Measurements from ENCODE around the gene OR5K3.
"Not testable (repeated sequence)": the region's sequence is repeated elsewhere in the genome, so short reads cannot be mapped to it uniquely, and the experiment has no call there.

Gene OR5K3

GRCh38 chr3:98390366-98390765, at the start of gene OR5K3:
Gene OR5K3, plus strand, starts transcription at chr3:98390666. Its CDS starts 0 bp downstream, at chr3:98390666.
- DNase-seq = no peak

GRCh38 chr3:98341758-98342157, 48.7 kb upstream of the OR5K3 start:
- no peak for DNase-seq

GRCh38 chr3:98343647-98344507, 46.6 kb upstream of the OR5K3 start:
- DNase-seq = peak; percentile 57

GRCh38 chr3:98350082-98350481, 40.4 kb upstream of the OR5K3 start:
- no peak for DNase-seq

- no peak for DNase-seq
These were observed 36.9 kb upstream of the OR5K3 start, which contains the start of gene OR5K4 for GRCh38 chr3:98353554-98353953. Gene OR5K4, plus strand, starts transcription at chr3:98353854. Its CDS starts 0 bp downstream, at chr3:98353854.

GRCh38 chr3:98359250-98359649, 31.2 kb upstream of the OR5K3 start:
- no peak for DNase-seq

GRCh38 chr3:98359993-98360675, 30.3 kb upstream of the OR5K3 start:
- peak; percentile 67 for DNase-seq

- no peak for DNase-seq
These were observed 29.8 kb upstream of the OR5K3 start for GRCh38 chr3:98360681-98361080.

- DNase-seq = no peak
These were observed 29.2 kb upstream of the OR5K3 start for GRCh38 chr3:98361289-98361688.

- DNase-seq = no peak
These were observed 22.8 kb upstream of the OR5K3 start for GRCh38 chr3:98367464-98368246.

GRCh38 chr3:98371186-98371585, 19.3 kb upstream of the OR5K3 start:
- DNase-seq = no peak

- no peak for DNase-seq
These were observed 18.6 kb upstream of the OR5K3 start for GRCh38 chr3:98371853-98372252.

GRCh38 chr3:98372445-98372844, 18.0 kb upstream of the OR5K3 start:
- no peak for DNase-seq

- no peak for DNase-seq
These were observed 13.8 kb upstream of the OR5K3 start for GRCh38 chr3:98376631-98377030.

GRCh38 chr3:98388147-98388546, 2.3 kb upstream of the OR5K3 start:
- no peak for DNase-seq

- DNase-seq = no peak
These were observed 4.6 kb downstream of the OR5K3 start for GRCh38 chr3:98395101-98395500.

GRCh38 chr3:98396482-98396881, 6.0 kb downstream of the OR5K3 start:
- not testable (repeated sequence) for DNase-seq

- DNase-seq = no peak
These were observed 8.0 kb downstream of the OR5K3 start for GRCh38 chr3:98398513-98398912.

GRCh38 chr3:98402507-98402906, 12.0 kb downstream of the OR5K3 start:
- no peak for DNase-seq

- DNase-seq = no peak
These were observed 13.5 kb downstream of the OR5K3 start for GRCh38 chr3:98404010-98404409.

- DNase-seq = peak; percentile 43
These were observed 15.6 kb downstream of the OR5K3 start for GRCh38 chr3:98406034-98406433.

GRCh38 chr3:98432575-98432974, 42.1 kb downstream of the OR5K3 start:
- no peak for DNase-seq

GRCh38 chr3:98433764-98434163, 43.3 kb downstream of the OR5K3 start:
- DNase-seq = no peak
